ENCODE results near the gene ADI1.

Gene ADI1

DNA sequence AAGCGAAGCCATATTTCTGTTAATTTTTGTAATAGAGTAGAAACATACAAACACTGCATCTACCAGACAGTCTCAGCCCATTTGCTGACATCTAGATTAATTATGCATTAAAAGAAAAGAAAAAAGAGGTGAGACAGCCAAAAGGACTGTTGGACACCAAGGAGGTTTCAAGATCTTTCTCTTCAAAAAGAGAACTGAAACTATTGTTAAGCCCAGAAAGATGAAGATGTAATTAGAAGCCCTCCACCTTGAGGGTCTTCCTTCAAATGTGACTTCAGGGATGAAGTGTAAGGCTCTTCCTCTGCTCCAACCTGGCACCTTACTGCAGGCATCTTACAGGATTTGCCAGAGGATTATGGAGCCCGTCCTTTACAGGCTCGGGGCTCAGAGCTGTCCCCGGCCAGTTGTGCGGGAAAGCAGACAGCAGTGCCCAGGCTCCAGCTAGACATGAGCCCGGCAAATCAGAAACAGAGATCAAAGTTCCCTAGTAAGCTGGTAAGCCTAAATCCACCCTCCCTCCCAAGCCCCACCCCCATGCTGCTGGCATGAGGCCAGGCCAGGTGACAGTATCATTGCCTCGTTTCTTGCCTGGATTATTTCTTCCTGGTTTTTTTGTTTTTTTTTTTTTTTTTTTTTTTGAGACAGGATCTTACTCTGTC is 38.9 kb downstream of the ADI1 start:
- DNase-seq (ENCODE audit: low spot score), result peak; percentile 36

GRCh38 chr2:3479430-3480320 is 39.7 kb downstream of the ADI1 start:
- DNase-seq (ENCODE audit: low spot score), result peak; percentile 35

GRCh38 chr2:3478846-3479385 is 40.4 kb downstream of the ADI1 start:
- DNase-seq (ENCODE audit: low spot score), result no peak

GRCh38 chr2:3476985-3477327 is 42.4 kb downstream of the ADI1 start:
- DNase-seq (ENCODE audit: low spot score), result no peak

- no peak for DNase-seq (ENCODE audit: low spot score)
Observed at GRCh38 chr2:3476321-3476984, 42.9 kb downstream of the ADI1 start.

- DNase-seq (ENCODE audit: low spot score), result no peak
Observed at GRCh38 chr2:3475771-3476170, 43.6 kb downstream of the ADI1 start.

DNA sequence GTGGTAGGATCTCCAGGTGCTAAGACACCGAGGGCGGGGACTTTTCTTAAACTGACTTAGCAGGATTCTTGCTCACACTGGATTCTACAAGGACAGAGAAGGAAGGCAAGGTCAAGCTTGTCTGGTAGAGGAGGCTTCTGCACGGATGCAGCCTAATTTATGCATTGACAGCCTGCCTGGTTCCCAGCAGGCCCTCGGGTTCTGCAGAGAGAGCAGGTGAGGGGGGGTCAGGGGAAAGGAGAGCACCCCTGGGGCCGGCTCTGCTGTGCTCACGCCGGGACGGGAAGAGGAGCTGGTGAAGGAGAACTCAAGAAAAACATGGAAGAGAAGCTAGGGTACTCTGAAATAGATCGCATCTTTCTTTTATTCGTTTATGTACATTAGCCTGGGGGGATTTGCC is 46.4 kb downstream of the ADI1 start:
- DNase-seq (ENCODE audit: low spot score), result no peak

- DNase-seq (ENCODE audit: low spot score), result no peak
Observed at GRCh38 chr2:3472296-3472695, 47.0 kb downstream of the ADI1 start.

GRCh38 chr2:3470856-3471737 is 48.2 kb downstream of the ADI1 start:
- no peak for DNase-seq (ENCODE audit: low spot score)

GRCh38 chr2:3470166-3470651 is 49.1 kb downstream of the ADI1 start:
- DNase-seq (ENCODE audit: low spot score), result no peak

DNA sequence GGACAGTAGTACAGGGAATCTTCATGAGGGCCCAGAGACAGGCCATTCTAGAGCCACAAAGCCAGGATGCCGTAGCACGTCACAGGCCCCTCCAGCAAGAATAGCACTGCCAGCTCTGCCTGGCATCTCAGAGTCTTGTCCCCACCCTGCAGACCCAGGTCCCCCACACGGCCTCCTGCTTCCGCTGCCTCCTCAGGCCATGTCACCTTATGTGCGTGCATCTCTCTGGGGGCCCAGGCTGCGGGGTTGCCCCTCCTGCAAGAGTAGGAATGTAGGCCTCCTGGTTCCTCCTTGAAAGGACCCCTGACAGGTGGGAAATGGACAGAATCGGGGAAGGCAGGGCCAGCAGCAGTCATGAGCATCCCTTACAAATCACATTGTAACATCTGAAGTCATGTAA is 49.8 kb downstream of the ADI1 start:
- DNase-seq (ENCODE audit: low spot score), result no peak

GRCh38 chr2:3468296-3468988 is 50.9 kb downstream of the ADI1 start:
- DNase-seq (ENCODE audit: low spot score), result no peak

- DNase-seq (ENCODE audit: low spot score), result no peak
Observed at GRCh38 chr2:3467654-3468053, 51.7 kb downstream of the ADI1 start.

- DNase-seq (ENCODE audit: low spot score), result no peak
Observed at GRCh38 chr2:3466966-3467365, 52.4 kb downstream of the ADI1 start.

DNA sequence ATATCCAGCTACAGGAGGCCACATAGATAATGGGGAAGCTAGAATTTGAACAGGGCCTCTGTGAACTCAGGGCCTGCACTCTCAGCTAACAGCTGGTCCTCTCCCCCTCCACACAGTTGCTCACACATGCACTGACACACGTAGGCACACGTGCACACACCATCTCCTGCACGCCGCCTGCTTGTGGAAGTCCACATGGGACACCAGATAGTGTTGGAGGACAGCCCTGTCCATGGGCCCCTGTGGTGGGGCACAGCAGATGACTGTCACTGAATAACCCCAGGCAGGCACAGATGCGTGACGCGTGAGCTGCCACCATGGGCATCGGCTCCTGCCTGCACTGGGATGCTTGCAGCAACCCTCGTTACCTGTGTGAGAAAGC is 52.9 kb downstream of the ADI1 start:
- no peak for DNase-seq (ENCODE audit: low spot score)

GRCh38 chr2:3465844-3466481 is 53.4 kb downstream of the ADI1 start:
- DNase-seq (ENCODE audit: low spot score), result no peak

DNA sequence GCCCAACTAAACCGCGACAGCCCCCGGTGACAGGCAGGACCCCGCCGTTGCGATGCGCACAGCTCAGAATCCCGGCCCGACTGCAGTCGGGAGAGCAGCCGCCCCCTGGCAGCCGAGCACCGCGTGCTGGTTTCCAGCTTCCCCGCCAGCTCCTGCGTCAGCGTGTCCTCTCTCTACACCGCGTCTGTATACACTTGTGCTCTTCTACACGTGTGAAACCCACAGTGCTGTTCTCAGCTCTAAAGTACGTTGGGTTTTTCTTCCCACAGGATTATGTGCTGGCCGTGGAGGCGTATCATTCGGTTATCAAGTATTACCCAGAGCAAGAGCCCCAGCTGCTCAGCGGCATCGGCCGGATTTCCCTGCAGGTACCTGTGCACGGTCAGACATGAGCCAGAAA is 54.0 kb downstream of the ADI1 start:
- DNase-seq (ENCODE audit: low spot score), result no peak

DNA sequence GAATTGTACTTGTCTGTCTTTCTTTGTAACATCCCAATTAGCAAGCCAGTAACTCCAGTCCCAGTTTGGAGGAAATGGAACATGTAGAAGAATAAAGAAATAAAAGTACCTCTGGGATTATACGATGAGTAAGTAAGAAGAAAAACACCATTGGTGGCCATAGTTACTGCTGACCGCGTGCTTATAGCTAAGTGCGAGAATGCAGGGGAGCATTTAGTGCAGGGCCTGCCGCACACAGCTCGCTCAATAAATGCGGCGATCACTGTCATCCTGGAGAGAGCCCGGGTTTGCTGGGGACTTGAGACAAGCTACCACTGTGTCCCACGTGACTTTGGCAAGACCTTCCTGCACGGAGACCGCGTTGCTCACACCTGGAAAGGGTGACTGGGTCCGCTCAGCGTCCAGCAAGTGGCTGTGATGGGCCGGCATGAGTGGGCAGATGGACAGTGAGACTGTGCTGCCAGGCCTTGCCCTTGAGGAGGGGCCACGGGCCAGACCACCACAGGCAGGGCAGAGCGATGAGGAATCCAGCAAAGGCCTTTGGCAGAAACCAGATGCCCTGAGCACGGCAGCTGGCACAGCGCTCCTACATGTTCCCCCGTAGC is 54.8 kb downstream of the ADI1 start:
- no peak for DNase-seq (ENCODE audit: low spot score)

DNA sequence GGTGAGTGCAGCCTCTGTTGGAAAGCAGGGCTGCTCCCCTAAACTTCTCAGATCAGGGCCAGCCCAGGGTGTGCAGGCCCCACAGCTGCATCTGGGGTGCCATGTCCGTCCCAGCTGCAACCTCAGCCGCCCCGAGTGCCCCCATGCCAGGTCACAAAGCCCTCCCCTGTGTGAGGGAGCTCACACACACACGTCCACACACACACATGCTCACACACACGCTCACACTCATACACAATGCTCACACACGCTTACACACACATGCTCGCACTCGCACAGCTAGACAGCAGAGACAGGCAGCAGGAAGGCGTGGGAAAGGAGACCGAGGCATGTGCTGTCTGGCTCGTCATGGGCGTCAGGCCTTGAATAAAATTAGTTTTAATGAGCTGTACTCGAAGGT is 55.4 kb downstream of the ADI1 start:
- no peak for DNase-seq (ENCODE audit: low spot score)

GRCh38 chr2:3463186-3463835 is 56.0 kb downstream of the ADI1 start:
- no peak for DNase-seq (ENCODE audit: low spot score)
